Measurements from ENCODE around the gene IGFL1.
"Not testable (repeated sequence)": the region's sequence is repeated elsewhere in the genome, so short reads cannot be mapped to it uniquely, and the experiment has no call there.

IGFL1 gene

DNA sequence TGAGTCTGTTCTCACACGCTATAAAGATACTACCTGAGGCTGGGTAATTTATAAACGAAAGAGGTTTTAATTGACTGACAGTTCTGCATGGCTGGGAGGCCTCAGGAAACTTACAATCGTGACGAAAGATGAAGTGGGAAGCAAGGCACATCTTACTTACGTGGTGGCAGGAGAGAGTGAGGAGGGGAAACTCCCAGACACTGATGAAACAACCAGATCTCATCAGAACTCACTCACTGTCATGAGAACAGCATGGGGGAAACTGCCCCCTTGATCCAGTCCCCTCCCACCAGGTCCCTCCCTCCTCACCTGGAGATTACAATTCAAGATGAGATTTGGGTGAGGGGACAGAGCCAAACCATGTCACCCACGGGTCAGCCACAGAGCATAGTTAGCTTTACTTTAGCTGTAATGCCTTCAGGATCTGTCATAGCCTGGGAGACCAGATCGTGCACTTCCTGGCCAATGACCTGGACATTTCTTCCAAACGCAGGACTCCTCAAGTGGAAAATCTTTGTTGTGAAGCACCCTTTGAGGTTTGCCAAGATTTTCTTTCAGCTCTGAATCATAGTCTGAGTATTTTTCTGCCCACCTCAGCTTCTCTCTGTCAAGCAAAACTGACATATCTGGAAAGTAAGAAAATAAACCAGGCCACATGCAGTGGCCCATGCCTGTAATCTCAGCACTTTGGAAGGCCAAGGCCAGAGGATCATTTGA is 42.1 kb downstream of the IGFL1 start:
- DNase-seq (ENCODE audit: low read depth), result peak; percentile 96

DNA sequence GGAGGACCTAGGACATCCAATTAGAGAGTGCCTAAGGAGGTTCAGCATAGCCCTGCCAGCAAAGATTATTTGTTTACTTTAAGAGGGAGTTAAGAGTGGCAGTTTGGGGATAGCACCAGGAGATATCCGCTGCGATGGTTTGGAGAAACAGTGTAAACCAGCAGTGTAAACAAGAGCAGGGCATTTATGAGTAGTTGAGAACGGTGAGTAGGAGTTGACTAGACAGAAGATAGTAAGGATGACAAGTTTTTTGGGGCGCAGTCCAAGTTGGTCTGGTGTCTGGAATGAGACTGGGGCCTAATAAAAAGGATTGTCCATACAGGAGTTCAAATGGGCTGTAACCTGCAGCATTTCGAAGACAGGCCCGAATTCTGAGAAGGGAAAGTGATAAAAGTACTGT is 44.4 kb downstream of the IGFL1 start:
- DNase-seq (ENCODE audit: low read depth), result not testable (repeated sequence)

DNA sequence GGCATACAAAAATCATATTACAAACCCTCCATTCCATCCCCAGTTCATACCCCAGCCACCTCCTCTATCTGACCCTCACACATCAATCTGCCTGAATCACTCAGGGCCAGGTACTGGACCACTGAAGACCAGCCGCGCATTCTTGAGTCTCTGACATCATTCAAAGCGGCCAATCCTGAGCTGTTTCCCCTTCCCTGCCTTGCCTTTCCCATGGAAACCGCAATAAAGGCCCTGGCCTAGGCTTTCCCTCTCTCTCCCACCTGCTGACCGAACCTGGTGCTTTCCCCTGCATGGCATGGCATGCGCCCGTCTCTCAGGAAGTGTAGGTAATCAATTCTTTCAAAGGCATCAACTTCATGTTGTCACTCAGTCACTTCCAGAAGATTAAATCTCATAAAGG is 49.6 kb downstream of the IGFL1 start:
- no peak for DNase-seq (ENCODE audit: low read depth)

Data from iris pigment epithelial cell (primary cell).